RCC 7860 (cell line): ENCODE data around the gene KAT5.
"Not testable (repeated sequence)": the region's sequence is repeated elsewhere in the genome, so short reads cannot be mapped to it uniquely, and the experiment has no call there.

ENCODE experiments used
- DNase-seq: peaks from one replicate; pipeline ENCODE4 v3.0.0-alpha.2; 2015; ENCODE audit warnings: low spot score
- FAIRE-seq: peaks from 2 replicates; lab custom pipeline; 2012; peaks lifted over from hg19 to GRCh38; lab: Jason Lieb, UNC

The KAT5 gene

DNA sequence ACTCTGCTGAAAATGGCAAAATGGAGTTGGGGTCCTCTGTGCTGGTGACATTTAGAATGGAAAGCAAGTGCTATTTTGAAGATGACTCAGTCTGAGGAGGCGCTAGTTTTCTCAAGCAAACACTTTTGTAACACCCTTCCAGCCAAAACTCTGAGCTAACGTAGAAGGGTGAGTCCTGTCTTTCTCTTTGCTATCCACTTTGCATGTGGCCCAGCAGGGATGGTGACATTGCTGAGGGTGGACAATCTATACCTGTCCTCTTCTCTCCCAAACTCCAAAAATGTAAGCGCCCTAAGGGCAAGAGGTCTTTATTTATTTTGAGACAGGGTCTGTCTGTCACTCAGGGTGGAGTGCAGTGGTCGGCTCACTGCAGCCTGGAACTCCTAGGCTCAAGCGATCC lies 3.6 kb upstream of the KAT5 start:
- no peak for FAIRE-seq
- no peak for DNase-seq

GRCh38 chr11:65709661-65710060 lies 2.4 kb upstream of the KAT5 start:
- DNase-seq (no peak), FAIRE-seq (no peak)

DNA sequence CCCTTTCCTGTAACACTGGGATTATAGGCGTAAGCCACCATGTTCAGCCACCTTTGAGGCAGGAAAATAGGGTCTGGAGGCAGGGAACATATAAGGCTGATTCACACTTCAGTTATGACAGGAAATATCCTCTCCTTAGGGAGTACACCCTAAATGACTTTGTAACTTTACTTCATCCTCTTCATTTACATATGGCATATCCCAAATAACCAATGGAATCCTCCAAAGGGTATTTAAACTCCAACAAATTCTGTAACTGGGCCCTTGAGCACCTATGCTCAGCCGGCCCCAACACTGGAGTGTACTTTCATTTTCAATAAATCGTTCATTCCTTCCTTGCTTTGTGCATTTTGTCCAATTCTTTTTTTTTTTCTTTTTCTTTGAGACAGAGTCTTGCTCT lies 1.6 kb upstream of the KAT5 start:
- DNase-seq (no peak), FAIRE-seq (no peak)

DNA sequence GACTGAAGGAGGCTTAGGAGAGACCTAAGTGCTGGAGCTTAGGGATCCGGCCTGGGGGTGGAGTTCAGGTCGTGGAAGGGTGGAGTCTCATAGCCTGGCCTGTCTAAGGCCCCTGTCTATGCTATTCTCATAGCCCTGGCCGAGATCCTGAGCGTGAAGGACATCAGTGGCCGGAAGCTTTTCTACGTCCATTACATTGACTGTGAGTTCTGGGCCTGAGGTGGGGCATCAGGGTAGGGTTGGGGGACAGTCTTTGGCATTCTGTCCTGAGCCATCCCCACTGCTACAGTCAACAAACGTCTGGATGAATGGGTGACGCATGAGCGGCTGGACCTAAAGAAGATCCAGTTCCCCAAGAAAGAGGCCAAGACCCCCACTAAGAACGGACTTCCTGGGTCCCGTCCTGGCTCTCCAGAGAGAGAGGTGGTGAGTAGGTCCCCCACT lies 603 bp downstream of the KAT5 start:
- FAIRE-seq (no peak), DNase-seq (no peak)

- FAIRE-seq, result no peak
Observed at GRCh38 chr11:65713212-65713969, 1.3 kb downstream of the KAT5 start.

DNA sequence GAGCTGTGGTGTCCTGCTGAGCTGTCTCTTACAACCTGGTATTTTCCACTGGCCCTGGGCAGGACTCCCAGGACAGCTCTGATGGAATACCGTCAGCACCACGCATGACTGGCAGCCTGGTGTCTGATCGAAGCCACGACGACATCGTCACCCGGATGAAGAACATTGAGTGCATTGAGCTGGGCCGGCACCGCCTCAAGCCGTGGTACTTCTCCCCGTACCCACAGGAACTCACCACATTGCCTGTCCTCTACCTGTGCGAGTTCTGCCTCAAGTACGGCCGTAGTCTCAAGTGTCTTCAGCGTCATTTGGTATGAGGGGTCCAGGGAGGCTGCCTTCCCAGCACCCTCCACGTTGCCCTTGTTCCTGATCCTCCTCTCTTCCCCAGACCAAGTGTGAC lies 2.4 kb downstream of the KAT5 start:
- FAIRE-seq, result no peak
- no peak for DNase-seq

More at GRCh38 chr11:65713212-65713969, 1.3 kb downstream of the KAT5 start:
- no peak for DNase-seq

GRCh38 chr11:65716302-65716701 lies 4.2 kb downstream of the KAT5 start:
- FAIRE-seq (no peak), DNase-seq (no peak)

DNA sequence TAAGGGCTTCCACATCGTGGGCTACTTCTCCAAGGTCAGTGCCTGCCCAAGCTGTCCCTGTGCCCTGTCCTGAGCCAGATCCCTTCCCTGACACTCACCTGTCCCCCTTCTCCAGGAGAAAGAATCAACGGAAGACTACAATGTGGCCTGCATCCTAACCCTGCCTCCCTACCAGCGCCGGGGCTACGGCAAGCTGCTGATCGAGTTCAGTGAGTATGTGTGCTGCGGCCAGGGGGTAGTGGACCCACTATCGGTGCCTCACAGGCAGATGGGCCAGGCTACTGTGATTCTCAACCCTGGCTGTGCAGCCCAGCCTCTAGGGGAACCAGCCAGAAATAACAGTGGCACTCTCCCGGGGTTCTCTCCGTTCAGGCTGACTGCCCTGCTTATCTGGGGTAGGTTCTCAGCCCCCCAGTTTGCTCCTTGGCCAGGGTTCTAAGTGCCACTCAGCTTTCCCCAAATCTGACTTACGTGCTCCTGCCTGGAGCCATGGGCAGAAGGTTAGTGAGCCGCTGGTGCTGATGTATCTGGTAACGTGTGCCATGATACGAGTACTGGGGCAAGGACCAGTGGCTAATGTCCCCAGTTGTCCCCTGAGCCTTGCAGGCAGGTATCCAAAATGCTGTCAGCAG lies 4.8 kb downstream of the KAT5 start:
- FAIRE-seq (no peak), DNase-seq (no peak)

GRCh38 chr11:65717906-65718305 lies 5.9 kb downstream of the KAT5 start:
- DNase-seq (no peak), FAIRE-seq (no peak)

- no peak for FAIRE-seq
Observed at GRCh38 chr11:65718531-65718930, 6.5 kb downstream of the KAT5 start.

GRCh38 chr11:65718964-65719492 lies 7.0 kb downstream of the KAT5 start:
- no peak for FAIRE-seq

More at GRCh38 chr11:65718531-65718930, 6.5 kb downstream of the KAT5 start:
- no peak for DNase-seq

DNA sequence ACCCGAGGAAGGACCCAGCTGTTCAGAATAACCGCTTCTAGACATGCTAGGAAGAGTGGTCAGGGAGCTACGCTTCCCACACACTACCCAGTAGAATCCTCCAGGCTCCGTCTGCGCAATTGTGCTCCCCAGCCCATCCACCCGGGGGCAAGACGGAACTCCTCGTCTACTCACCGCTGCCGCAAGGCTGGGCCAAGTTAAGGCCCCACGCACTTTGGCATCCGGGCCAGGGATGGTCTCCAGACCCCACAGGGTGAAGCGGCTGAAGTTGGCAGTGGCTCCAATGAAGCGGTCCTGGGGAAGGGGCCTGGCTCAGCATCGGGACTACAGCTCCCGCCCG lies 7.8 kb downstream of the KAT5 start:
- FAIRE-seq (no peak), DNase-seq (no peak)

More at GRCh38 chr11:65718964-65719492, 7.0 kb downstream of the KAT5 start:
- DNase-seq, result no peak

DNA sequence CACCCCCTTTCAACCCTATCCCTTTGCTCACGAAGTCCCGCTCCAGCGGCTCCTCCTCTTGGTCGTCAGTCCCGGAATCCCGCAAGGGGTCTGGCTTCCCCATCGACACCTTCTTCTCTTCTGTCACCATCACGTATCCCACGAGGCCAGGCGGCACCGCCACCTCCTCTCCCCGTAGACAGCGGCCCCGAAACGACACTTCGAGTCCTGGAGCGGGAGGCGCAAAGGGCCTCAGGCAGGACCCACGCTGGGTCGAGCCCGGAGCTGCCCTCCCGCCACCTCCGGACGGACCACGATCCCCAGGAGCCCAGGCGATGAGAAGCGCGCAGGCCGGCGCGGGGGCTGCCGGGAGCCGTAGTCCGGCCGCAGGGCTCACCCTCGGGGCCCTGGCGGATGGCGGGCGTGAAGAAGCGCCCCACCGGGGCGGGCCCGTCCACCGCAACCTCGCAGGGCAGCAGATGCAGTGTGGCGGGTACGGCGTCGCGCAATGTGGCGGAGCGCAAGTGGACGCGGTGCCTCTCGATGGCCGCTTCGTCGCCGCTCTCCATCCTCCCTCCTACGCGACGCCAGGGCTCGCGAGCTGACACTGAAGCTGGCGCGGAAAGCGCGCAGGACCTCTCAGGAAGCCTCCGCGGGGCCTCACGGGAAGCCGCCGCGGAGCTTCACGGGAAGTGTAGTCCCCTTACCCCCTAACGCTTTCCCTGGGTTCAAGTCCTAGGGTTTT lies 8.3 kb downstream of the KAT5 start, which contains the start of gene RNASEH2C:
RNASEH2C (minus strand) TSS at position 588 of the 724 bp plus-strand sequence; CDS start at position 548, 40 bp downstream.
- FAIRE-seq (no peak), DNase-seq (peak; percentile 58)

DNA sequence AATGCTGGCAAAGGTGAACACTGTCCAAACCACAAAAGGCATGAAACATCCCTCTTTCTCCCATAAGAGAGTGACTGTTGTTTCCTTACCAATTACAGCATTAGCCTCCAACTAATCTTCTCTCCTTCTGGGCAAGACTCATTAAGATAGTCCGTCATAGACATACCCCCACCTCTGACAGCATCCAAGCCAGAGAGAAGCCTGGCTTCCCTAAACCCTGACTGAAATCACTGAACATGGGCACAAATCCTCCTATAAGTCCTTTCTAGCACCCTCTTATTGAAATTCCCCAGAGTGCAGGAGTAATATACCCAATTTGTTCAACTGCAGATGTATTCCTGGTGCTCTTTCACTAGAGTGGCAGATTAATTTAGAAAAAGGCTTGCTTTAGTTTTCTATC lies 10.2 kb downstream of the KAT5 start:
- DNase-seq (no peak), FAIRE-seq (no peak)

DNA sequence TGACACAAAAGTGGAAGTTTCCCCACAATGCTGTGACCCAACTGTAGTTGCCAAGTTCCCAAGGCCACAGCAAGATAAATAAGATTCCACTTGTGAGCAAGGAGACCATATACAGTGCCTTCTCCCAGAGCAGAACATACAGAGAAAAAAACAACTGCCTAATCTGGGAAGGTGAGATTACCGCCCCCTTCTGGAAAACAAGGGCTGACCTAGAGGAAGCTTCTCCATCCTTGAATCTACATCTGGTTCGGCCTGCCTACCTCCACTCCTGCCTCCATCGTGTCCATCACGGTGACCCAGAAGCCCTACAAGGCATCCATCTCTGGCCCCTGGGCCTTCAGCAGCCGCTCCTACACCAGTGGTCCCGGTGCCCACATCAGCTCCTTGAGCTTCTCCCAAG lies 14.6 kb downstream of the KAT5 start:
- no peak for FAIRE-seq

DNA sequence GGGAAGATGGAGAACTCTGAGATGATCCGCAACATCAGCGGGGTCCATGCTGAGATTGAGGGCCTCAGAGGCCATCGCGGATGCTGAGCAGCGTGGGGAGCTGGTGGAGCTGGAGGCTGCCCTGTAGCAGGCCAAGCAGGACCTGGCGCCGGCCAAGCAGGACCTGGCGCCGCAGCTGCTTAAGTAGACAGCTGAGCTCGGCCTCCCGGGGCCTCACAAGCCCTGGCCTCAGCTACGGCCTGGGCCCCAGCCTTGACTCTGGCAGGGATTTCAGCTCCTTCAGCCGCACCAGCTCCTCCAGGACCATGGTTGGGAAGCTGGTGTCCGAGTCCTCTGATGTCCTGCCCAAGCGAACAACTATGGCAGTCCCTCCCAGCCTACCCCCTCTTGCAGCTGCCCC lies 15.8 kb downstream of the KAT5 start:
- FAIRE-seq (no peak), DNase-seq (no peak)

More for the DNA sequence above, 14.6 kb downstream of the KAT5 start:
- DNase-seq, result no peak

DNA sequence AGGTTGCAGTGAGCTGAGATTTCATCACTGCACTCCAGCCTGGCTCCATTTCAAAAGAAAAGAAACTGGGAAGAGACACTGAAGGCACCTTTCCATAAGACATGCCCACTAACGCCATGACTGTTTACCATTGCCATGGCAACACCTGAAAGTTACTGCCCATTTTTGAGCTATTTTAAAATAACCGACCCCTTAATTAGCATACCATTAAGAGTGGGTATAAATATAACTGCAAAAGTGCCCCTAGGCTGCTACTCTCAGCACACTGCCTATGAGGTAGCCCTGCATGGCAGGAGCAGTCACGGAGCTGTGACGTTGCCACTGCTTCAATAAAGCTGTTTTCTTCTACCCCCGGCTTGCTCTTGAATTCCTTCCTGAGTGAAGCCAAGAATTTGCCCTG lies 18.4 kb downstream of the KAT5 start:
- FAIRE-seq (no peak), DNase-seq (no peak)

DNA sequence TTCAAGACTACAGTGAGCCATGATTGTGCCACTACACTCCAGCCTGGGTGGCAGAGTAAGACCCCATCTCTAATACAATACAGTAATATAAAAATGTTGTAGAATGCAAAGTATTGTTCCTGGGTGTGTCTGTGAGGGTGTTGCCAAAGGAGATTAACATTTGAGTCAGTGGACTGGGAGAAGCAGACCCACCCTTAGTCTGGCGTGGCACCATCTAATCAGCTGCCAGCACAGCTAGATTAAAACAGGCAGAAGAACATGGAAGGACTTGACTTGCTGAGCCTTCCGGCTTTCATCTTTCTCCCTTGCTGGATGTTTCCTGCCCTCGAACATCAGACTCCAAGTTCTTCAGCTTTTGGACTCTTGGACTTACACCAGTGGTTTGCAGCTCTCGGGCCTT lies 23.1 kb downstream of the KAT5 start:
- not testable (repeated sequence) for FAIRE-seq

GRCh38 chr11:65736810-65737209 lies 24.8 kb downstream of the KAT5 start:
- no peak for FAIRE-seq
- no peak for DNase-seq

More for the DNA sequence above, 23.1 kb downstream of the KAT5 start:
- not testable (repeated sequence) for DNase-seq

GRCh38 chr11:65739022-65739421 lies 27.0 kb downstream of the KAT5 start:
- DNase-seq, result no peak

DNA sequence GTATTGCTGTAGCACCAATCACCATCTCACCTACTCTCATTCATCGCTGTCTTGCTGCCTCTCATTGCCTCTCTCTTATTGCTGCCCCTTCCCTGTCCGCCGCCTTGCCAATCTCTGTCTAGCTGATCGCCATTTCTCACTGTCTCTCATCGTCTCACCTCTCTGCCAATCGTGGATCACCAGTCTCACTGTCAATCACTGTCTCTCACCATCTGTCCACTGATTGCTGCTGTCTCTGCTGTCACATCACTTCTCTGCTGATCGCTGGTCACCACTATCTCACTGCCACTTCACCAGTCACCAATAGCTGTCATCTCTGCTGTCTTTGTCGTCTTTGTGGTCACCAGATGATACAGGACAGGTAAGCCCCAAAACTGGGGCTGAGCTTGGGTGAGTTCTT lies 29.1 kb downstream of the KAT5 start:
- FAIRE-seq, result no peak
- no peak for DNase-seq

More at GRCh38 chr11:65739022-65739421, 27.0 kb downstream of the KAT5 start:
- no peak for FAIRE-seq
